Endothelial cell of umbilical vein (primary cell): ENCODE measurements around the gene CEP78.

Experiments used
- CTCF ChIP-seq, 2 donors: IDR thresholded peaks; 1 replicate in 1 of 2; 2 replicates in 1 of 2; pipeline ENCODE4 v1.5.1; 2011; ENCODE audit warnings: low read length in 2 of 2, mild to moderate bottlenecking in 2 of 2, moderate library complexity in 2 of 2, control low read depth in 1 of 2, inconsistent platforms in 1 of 2, low read depth in 1 of 2; ENCODE audit not compliant: insufficient read depth in 1 of 2; ENCODE audit errors: extremely low read depth in 1 of 2
- EZH2 ChIP-seq: IDR thresholded peaks from 2 replicates; pipeline ENCODE4 v1.6.1; 2012; ENCODE audit warnings: borderline replicate concordance, low read depth, mild to moderate bottlenecking, moderate library complexity, low read length, inconsistent platforms; ENCODE audit not compliant: severe bottlenecking
- FOS ChIP-seq: IDR thresholded peaks from 2 replicates; pipeline ENCODE4 v1.6.1; 2011; ENCODE audit warnings: mild to moderate bottlenecking, low read length, moderate library complexity, borderline replicate concordance; ENCODE audit not compliant: insufficient read depth
- JUN ChIP-seq: IDR thresholded peaks from 2 replicates; pipeline ENCODE4 v1.6.1; 2011; ENCODE audit warnings: borderline replicate concordance, low read depth; ENCODE audit not compliant: insufficient read length, insufficient read depth
- MYC ChIP-seq: IDR thresholded peaks from one replicate; pipeline ENCODE4 v1.6.1; 2011; ENCODE audit warnings: mild to moderate bottlenecking, low read depth, low read length
- POLR2A ChIP-seq: IDR thresholded peaks from 2 replicates; pipeline ENCODE4 v1.6.1; 2012; ENCODE audit warnings: low read depth, mild to moderate bottlenecking, control low read depth, low read length
- POLR2AphosphoS5 ChIP-seq: IDR thresholded peaks from 2 replicates; pipeline ENCODE4 v1.6.1; 2012; ENCODE audit warnings: low read depth, mild to moderate bottlenecking, control low read depth, low read length, moderate library complexity; ENCODE audit not compliant: insufficient read depth

- TF ChIP-seq CTCF (IDR thresholded peaks at IDR 0.05; ENCODE audit: extremely low read depth in 1 of 2, insufficient read depth in 1 of 2, low read depth in 1 of 2, low read length in 2 of 2) (no peak), JUN (no peak), MYC (no peak), POLR2AphosphoS5 (no peak), EZH2 (no peak), POLR2A (no peak), FOS (no peak)
Observed at GRCh38 chr9:78187763-78188484, 48.0 kb upstream of the CEP78 start.
